HG03095 (cell line): ENCODE results near the gene CCNL2.
"Not testable (repeated sequence)": the region's sequence is repeated elsewhere in the genome, so short reads cannot be mapped to it uniquely, and the experiment has no call there.

Experiments
- ATAC-seq: cut with Tn5 transposase; IDR thresholded peaks from one replicate; pipeline ENCODE4 v1.9.1; 2021; ENCODE audit warnings: moderate library complexity; ENCODE audit not compliant: unreplicated experiment

CCNL2 gene

GRCh38 chr1:1374929-1375662, 24.0 kb downstream of the CCNL2 start, which contains the start of gene AURKAIP1:
TSS of gene AURKAIP1 (minus strand) at chr1:1375207. CDS start at chr1:1374756, 451 bp downstream.
- ATAC-seq: peak; percentile 80

GRCh38 chr1:1374589-1374928, 24.6 kb downstream of the CCNL2 start:
- no peak for ATAC-seq

- no peak for ATAC-seq
Measured at GRCh38 chr1:1373815-1374588, 25.1 kb downstream of the CCNL2 start.

- no peak for ATAC-seq
Measured at GRCh38 chr1:1373051-1373814, 25.9 kb downstream of the CCNL2 start.

- ATAC-seq: no peak
Measured at GRCh38 chr1:1371746-1372711, 27.1 kb downstream of the CCNL2 start.

GRCh38 chr1:1371364-1371745, 27.8 kb downstream of the CCNL2 start:
- ATAC-seq: no peak

DNA sequence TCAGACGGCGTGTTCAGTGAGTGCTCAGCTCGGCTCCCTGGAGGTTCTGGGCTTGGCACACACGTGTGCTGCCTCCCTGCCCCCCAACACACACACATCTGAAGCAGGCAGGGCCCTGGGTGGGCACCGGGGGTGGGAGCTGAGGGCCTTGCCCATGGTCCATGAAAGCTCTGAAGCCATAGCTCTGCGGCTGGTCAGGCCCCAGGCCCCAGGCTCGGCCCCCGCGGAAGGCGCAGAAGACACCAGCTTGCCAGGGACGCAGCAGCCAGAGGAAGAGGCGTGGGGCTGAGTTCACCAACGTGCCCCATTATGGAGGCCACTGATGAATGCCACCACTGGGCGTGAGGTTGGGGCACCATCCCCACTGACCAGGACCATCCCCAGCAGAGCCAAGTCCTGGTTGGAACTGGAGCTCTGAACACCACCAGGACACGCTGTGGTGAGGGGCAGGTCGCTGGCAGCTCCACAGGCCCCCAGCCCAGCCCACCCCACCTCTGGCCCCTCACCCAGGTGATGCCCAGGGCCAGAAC, 28.3 kb downstream of the CCNL2 start:
- ATAC-seq: no peak

DNA sequence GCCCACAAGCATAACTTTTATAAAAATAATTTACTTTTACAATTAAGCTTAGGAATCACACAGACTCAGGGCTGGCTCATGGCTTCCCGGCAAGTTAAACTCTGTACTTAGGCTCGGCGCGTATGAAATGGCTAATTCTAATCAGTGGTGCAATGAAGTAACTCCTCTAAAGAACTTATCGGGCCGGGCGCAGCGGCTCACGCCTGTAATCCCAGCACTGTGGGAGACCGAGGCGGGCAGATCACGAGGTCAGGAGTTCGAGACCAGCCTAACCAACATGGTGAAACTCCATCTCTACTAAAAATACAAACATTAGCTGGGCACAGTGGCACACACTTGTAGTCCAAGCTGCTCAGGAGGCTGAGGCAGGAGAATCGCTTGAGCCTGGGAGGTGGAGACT, 29.0 kb downstream of the CCNL2 start:
- not testable (repeated sequence) for ATAC-seq

- ATAC-seq: no peak
Measured at GRCh38 chr1:1367315-1367714, 31.8 kb downstream of the CCNL2 start.

DNA sequence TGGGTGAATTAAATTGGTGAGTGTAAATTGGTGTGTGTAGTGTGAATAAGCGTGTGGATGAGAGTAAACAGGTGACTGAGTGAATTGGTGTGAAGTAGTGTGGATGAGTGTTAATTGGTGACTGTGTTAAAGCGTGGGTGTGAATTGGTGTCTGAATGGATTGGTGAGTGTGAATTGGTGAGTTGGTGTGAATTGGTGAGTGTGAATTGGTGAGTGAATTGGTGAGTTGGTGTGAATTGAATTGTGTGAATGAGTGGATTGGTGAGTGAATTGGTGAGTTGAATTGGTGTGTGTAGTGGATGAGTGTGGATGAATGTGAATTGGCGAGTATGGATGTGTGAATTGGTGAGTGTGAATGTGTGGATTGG, 32.5 kb downstream of the CCNL2 start:
- no peak for ATAC-seq

- ATAC-seq: no peak
Measured at GRCh38 chr1:1365875-1366698, 33.0 kb downstream of the CCNL2 start.

GRCh38 chr1:1364266-1364665, 34.9 kb downstream of the CCNL2 start:
- ATAC-seq: no peak

DNA sequence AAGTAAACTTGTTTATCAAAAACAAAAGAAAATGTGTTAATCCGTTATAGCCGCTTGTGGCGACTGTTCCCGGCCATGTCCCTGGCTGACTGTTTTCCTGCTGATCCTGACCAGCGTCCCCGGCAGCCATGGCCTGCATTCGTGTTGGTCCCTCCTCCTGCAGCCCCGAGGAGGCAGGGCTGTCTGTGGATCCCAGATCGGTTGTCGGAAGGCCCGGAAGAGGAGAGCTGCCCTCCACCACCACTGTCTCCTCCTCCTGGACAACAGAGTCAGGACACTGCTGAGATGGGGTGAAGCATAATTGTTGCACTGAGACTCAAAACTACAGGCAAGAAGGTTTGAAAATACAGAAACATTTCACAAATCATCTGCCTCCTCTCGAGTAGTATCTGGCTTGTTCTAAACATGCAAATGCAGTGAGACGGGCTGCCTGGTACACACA, 37.1 kb downstream of the CCNL2 start:
- no peak for ATAC-seq

GRCh38 chr1:1361233-1361981, 37.7 kb downstream of the CCNL2 start:
- ATAC-seq: no peak

- no peak for ATAC-seq
Measured at GRCh38 chr1:1360506-1361169, 38.5 kb downstream of the CCNL2 start.

DNA sequence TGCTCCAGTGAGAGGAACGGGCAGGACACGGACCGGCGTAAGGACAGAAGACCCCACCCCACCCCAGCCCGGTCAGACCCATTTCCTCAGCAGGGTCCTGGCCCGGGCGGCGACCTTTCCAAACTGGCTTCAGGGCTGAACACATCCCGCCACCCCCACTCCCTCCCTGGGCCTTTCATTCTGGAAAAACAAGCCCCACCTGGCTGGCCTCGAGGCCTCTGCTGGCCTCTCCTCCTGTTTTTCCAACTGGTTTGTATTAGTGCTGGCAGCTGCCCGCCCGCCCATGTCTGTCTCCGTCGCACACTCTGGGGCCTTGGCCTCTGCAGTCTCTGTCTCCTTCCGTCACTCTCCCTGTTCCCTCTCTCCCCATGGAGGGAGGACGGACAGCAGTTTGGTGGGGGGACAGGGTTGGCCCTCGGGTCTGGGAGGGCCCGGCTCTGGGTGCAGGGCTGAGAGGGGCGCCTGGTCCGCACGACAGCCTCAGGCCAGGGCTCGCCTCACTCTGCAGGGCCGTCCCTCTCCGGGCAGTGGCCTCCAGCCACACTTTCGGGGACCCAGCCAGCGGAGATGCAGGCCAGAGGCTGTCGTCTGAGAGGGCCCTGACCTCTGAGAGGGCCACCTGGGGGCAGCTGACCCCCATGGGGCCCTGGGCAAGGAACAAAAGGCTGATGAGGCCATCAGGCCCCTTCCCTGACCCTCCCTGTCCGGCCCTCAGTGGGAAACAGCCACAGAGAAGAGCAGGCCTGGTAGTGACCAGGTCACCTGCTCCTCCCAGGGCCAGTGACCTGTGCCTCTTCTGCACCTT, 39.3 kb downstream of the CCNL2 start:
- ATAC-seq: no peak

DNA sequence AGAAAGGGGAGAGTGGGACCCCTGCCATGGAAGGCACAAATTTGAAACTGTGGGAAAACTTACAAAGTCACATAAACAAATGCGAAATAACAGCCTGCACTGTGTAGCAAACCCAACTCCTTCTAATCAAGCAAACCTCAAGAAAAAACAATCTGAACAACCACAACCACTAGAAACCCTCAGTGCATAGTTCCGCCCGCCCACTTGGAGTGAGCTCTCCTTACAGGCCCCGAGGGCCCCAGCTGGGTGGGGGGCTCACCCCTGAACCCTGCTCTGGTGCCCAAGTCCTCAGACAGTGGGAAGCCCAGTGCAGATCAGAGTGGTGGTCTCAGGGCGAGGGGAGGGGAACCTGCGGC, 39.8 kb downstream of the CCNL2 start:
- ATAC-seq: no peak
